ENCODE data around the gene SETD3.

DNA sequence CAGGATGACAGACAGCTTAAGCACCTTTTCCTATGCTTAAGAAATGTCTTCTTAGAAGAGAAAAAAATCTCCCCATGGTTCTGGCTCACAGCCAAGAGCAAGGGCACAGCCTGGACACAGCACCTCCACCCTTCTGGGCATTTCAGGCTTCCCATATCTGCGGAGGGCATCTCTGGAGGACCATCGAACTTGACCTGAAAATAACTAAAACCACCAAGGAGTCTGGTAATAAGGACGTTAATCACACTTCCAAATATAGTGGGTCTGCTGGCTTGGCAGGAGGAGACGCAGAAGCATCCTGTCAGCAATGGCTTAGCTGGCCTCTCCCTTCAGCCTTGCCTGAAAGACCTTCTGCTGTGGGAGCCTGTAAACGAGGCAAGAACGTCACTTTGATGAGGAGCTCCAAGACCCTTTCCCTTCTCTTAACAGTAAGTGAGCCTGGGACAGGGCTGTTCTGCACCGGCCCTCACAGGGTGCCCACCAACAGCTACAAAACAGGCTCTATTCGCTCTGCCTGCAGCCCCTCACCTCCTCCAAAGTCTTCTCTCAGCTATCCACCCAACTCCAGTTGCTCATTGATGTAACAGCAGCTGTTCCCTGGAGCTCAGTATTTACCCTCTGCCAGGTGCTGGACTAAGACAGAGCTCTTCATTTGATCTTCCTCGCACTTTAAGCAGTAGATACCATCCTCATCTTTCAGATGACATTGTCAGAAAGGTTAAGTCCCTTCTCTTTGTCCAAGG is 13.2 kb downstream of the SETD3 start:
- TF ChIP-seq POLR2A (IDR thresholded peaks at IDR 0.05; ENCODE audit: low read depth, low read length): no peak
- no peak for TF ChIP-seq POLR2AphosphoS5 (IDR thresholded peaks at IDR 0.05; ENCODE audit: low read depth, low read length)
- TF ChIP-seq PAX5 (IDR thresholded peaks at IDR 0.05; ENCODE audit: insufficient read depth, low read length, severe bottlenecking): no peak
